Ishikawa (cell line): Measurements from ENCODE around the gene CFAP65.

Experiments used
- CEBPB ChIP-seq: IDR thresholded peaks from 2 replicates; pipeline ENCODE4 v1.6.1; 2012
- CREB1 ChIP-seq: IDR thresholded peaks from 2 replicates; pipeline ENCODE4 v1.6.1; 2012; ENCODE audit warnings: low read depth
- EGR1 ChIP-seq: IDR thresholded peaks from 2 replicates; pipeline ENCODE4 v1.6.1; 2012
- EP300 ChIP-seq: IDR thresholded peaks from 2 replicates; pipeline ENCODE4 v1.6.1; 2012; ENCODE audit warnings: borderline replicate concordance
- FOXM1 ChIP-seq: IDR thresholded peaks from 2 replicates; pipeline ENCODE4 v1.6.1; 2012; ENCODE audit warnings: low read depth, borderline replicate concordance
- MAX ChIP-seq: IDR thresholded peaks from 2 replicates; pipeline ENCODE4 v1.6.1; 2012
- NFIC ChIP-seq: IDR thresholded peaks from 2 replicates; pipeline ENCODE4 v1.6.1; 2012
- RAD21 ChIP-seq: IDR thresholded peaks from 2 replicates; pipeline ENCODE4 v1.6.1; 2012; ENCODE audit warnings: low read depth
- REST ChIP-seq: IDR thresholded peaks from 2 replicates; pipeline ENCODE4 v1.6.1; 2012; ENCODE audit warnings: low read depth, mild to moderate bottlenecking
- TAF1 ChIP-seq: IDR thresholded peaks from 2 replicates; pipeline ENCODE4 v1.6.1; 2012; ENCODE audit warnings: low read depth, mild to moderate bottlenecking
- TCF12 ChIP-seq: IDR thresholded peaks from 2 replicates; pipeline ENCODE4 v1.6.1; 2012; ENCODE audit warnings: low read depth
- TEAD4 ChIP-seq: IDR thresholded peaks from 2 replicates; pipeline ENCODE4 v1.6.1; 2012
- USF1 ChIP-seq: IDR thresholded peaks from 2 replicates; pipeline ENCODE4 v1.6.1; 2012
- YY1 ChIP-seq: IDR thresholded peaks from 2 replicates; pipeline ENCODE4 v1.6.1; 2012; ENCODE audit warnings: low read depth
- ZBTB7A ChIP-seq: IDR thresholded peaks from 2 replicates; pipeline ENCODE4 v1.6.1; 2012; ENCODE audit warnings: low read depth

The CFAP65 gene

GRCh38 chr2:218960309-218961165 is 80.8 kb downstream of the CFAP65 start:
- TF ChIP-seq ZBTB7A, result no peak
- no peak for TF ChIP-seq CREB1
- TF ChIP-seq MAX, result no peak
- TF ChIP-seq EGR1, result no peak
- no peak for TF ChIP-seq TCF12
- TF ChIP-seq NFIC, result no peak
- TF ChIP-seq TAF1, result no peak
- TF ChIP-seq FOXM1, result no peak
- TF ChIP-seq USF1, result no peak
- TF ChIP-seq TEAD4, result no peak
- no peak for TF ChIP-seq REST
- TF ChIP-seq YY1, result no peak
- no peak for TF ChIP-seq CEBPB
- TF ChIP-seq RAD21, result no peak
- TF ChIP-seq EP300, result no peak

- TF ChIP-seq REST (peak; percentile 8; the same call in 1 of the 2 replicates), MAX (no peak)
These were observed 81.5 kb downstream of the CFAP65 start for GRCh38 chr2:218959761-218960308.

- TF ChIP-seq MAX (no peak), EP300 (no peak), NFIC (no peak), EGR1 (no peak), TCF12 (no peak), ZBTB7A (0 out of 2 replicates have a peak, but pooled peaks have one; percentile 45)
These were observed 82.1 kb downstream of the CFAP65 start, which contains the start of gene CDK5R2 for GRCh38 chr2:218959141-218959731. CDK5R2 (plus strand) TSS chr2:218959666; CDS start chr2:218959821, 155 bp downstream.

- TF ChIP-seq CEBPB (no peak), EP300 (no peak), TEAD4 (no peak), MAX (no peak), ZBTB7A (no peak), NFIC (no peak), YY1 (no peak)
These were observed 83.0 kb downstream of the CFAP65 start for GRCh38 chr2:218958276-218958675.

- no peak for TF ChIP-seq MAX
- TF ChIP-seq NFIC, result no peak
- no peak for TF ChIP-seq TEAD4
These were observed 83.6 kb downstream of the CFAP65 start for GRCh38 chr2:218957671-218958070.

- TF ChIP-seq TCF12, result no peak
- no peak for TF ChIP-seq FOXM1
- TF ChIP-seq TEAD4, result no peak
- TF ChIP-seq RAD21, result no peak
- TF ChIP-seq USF1, result no peak
- no peak for TF ChIP-seq MAX
- TF ChIP-seq YY1, result no peak
- TF ChIP-seq REST, result no peak
- no peak for TF ChIP-seq CEBPB
- no peak for TF ChIP-seq EP300
- TF ChIP-seq TAF1, result no peak
- TF ChIP-seq ZBTB7A, result no peak
- TF ChIP-seq NFIC, result no peak
- TF ChIP-seq CREB1, result no peak
- no peak for TF ChIP-seq EGR1
These were observed 85.3 kb downstream of the CFAP65 start for GRCh38 chr2:218956039-218956438.
